Adrenal gland (tissue), 12 donors: ENCODE measurements around the gene DNAJB8. TPM values are rescaled to one million over a fixed set of nuclear protein-coding genes. Genes with fewer than 3 reads are reported as not detected.

ENCODE experiments used
- DNase-seq, 7 donors: peaks; one replicate each; pipeline ENCODE4 v3.0.0-alpha.2; 2019 to 2020
- H3K27ac ChIP-seq, 5 donors: fragments of 200-600 bp; sonication (generic) in 4 of 5; 1 replicate in 3 of 5; 2 replicates in 2 of 5; pipeline versions ENCODE4 v1.5.1 to v1.8.0; 2016 to 2020; ENCODE audit warnings: mild to moderate bottlenecking in 1 of 5
- H3K27me3 ChIP-seq: fragments of 200-600 bp; 2 replicates; pipeline ENCODE4 v1.8.0; 2021
- H3K36me3 ChIP-seq, 2 donors: fragments of 200-600 bp; replicated peaks in 1 of 2; 1 replicate in 1 of 2; 2 replicates in 1 of 2; pipeline versions ENCODE4 v1.5.1 to v1.8.0; 2018 to 2022
- H3K4me1 ChIP-seq, 2 donors: fragments of 200-600 bp; replicated peaks in 1 of 2; 1 replicate in 1 of 2; 2 replicates in 1 of 2; pipeline versions ENCODE4 v1.5.1 to v1.8.0; 2018 to 2021
- H3K4me3 ChIP-seq, 4 donors: fragments of 200-600 bp; sonication (generic) in 3 of 4; one replicate each; pipeline ENCODE4 v1.5.1; 2016 to 2018
- H3K9me3 ChIP-seq, 3 donors: fragments of 200-600 bp; sonication (generic) in 1 of 3; replicated peaks in 1 of 3; 1 replicate in 2 of 3; 2 replicates in 1 of 3; pipeline versions ENCODE4 v1.5.1 to v1.8.0; 2016 to 2021
- POLR2A ChIP-seq, 2 donors: fragments of 450-650 bp; IDR thresholded peaks; one replicate each; pipeline ENCODE4 v1.6.1; 2017; ENCODE audit warnings: antibody characterized with exemption in 2 of 2, mild to moderate bottlenecking in 2 of 2, moderate library complexity in 1 of 2
- WGBS, 4 donors: extraction: QIAGEN DNeasy Blood & Tissue Kit in 2 of 4; methylation state at CpG; one replicate each; pipeline versions ENCODE4 v1.1.5 to v1.1.7; 2013 to 2017; 5-methylcytosine and 5-hydroxymethylcytosine counted together
- intact Hi-C, 2 donors: fragments of 100-400 bp; cut with DNase I; formaldehyde crosslinking; loops; one replicate each; pipeline versions ENCODE4 v1.14.1 to v1.15.0; 2022 to 2023
- polyA plus RNA-seq, 3 donors: library from polyadenylated mRNA; stranded (reverse); fragments of 200-250 nt in 2 of 3; fragments of 350-450 nt in 1 of 3; fragmentation: Illumina TruSeq in 1 of 3; extraction: RNeasy Lipid Tissue Mini Kit (QIAGEN cat#74804) in 1 of 3; gene quantifications; one replicate each; pipeline ENCODE4 v1.2.3, GENCODE V29; 2013 to 2014
- total RNA-seq, 9 donors: library from RNA; depleted of rRNA in 4 of 9; stranded (reverse); fragments of >200 nt in 4 of 9; fragments of 120-200 nt in 1 of 9; fragmentation: NEBNext Ultra II Directional in 1 of 9; extraction: Animal tissue kit (Norgen Biotek cat#: 25700) in 1 of 9; gene quantifications; one replicate each; pipeline versions ENCODE4 v1.1.0 to v1.2.4, GENCODE V29; 2013 to 2023
- TF ChIP-seq, protein P1 (sequence below), 6 experiments: fragments of 450-650 bp in 4 of 6; fragments of 200-600 bp in 2 of 6; sonication (generic) in 1 of 6; IDR thresholded peaks; 1 replicate in 5 of 6; 2 replicates in 1 of 6; pipeline versions ENCODE4 v1.5.1 to v1.8.0; 2016 to 2021; ENCODE audit warnings: antibody characterized with exemption in 6 of 6, mild to moderate bottlenecking in 2 of 6, moderate library complexity in 1 of 6
- donor health status: healthy with polysubstance abuse.
- donor health status: Bipolar disorder and iron deficiency.
- donor health status: DM: yes; HTN: yes; CAD: no.
- donor health status: DM: no; HTN: no; CAD: no.
- donor health status: DM: no; HTN: no; CAD: no.
- donor health status: DM: yes; HTN: yes; CAD: no.

Gene DNAJB8
- total and polyA plus RNA-seq, 12 donors = not detected

- H3K27me3 ChIP-seq = peaks cover 94% of the 10 kb centered on the region
- H3K27ac ChIP-seq = peak overlapping the region in 1 of 5 donors; percentile 27
- TF ChIP-seq POLR2A (IDR thresholded peaks at IDR 0.05) = no peak
- TF ChIP-seq, protein P1, sequence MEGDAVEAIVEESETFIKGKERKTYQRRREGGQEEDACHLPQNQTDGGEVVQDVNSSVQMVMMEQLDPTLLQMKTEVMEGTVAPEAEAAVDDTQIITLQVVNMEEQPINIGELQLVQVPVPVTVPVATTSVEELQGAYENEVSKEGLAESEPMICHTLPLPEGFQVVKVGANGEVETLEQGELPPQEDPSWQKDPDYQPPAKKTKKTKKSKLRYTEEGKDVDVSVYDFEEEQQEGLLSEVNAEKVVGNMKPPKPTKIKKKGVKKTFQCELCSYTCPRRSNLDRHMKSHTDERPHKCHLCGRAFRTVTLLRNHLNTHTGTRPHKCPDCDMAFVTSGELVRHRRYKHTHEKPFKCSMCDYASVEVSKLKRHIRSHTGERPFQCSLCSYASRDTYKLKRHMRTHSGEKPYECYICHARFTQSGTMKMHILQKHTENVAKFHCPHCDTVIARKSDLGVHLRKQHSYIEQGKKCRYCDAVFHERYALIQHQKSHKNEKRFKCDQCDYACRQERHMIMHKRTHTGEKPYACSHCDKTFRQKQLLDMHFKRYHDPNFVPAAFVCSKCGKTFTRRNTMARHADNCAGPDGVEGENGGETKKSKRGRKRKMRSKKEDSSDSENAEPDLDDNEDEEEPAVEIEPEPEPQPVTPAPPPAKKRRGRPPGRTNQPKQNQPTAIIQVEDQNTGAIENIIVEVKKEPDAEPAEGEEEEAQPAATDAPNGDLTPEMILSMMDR (IDR thresholded peaks at IDR 0.05) = no peak
- intact Hi-C loops = no loop called here
- no peak for DNase-seq
- H3K4me3 ChIP-seq = peak overlapping the region in 3 of 4 donors; percentile 40 to 56 (median 44)
- no peaks in the 10 kb centered on the region for H3K9me3 ChIP-seq
- H3K4me1 ChIP-seq = peaks cover 40 to 52% of the 10 kb centered on the region in 2 donors
- H3K36me3 ChIP-seq = no peaks in the 10 kb centered on the region
- 1% methylated on average over 15 to 75 of the region's 75 CpGs; no CpG with 5 or more reads in 1 of the 4 donors for WGBS, 4 donors
Observed at GRCh38 chr3:128486681-128487537, 20.2 kb upstream of the DNAJB8 start.

DNA sequence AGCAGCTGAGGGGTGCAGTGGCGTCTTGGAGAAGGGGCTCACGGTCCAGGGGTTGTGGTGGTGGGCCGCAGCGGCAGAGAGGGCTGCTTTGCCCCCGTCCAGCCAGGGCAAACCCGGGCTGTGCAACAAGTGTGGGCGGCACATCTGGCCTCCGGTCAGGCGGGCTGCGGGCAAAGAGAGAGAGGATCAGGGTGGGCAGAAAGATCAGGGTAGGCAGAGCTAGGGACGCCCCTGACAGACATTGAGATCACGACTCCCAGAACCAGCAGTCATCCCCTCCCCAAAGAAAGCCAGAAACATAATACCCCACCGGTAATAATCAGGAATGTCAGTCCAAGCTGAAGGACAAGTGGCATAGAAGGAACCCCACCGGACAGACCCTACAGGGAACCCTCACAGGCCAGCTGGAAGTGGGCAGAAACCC lies 19.5 kb upstream of the DNAJB8 start:
- H3K9me3 ChIP-seq = no peaks in the 10 kb centered on the region
- intact Hi-C loops = no loop called here
- WGBS, 4 donors = 12 to 23% (median 18%) methylated on average over 5 to 14 of the region's 14 CpGs
- no peak for DNase-seq
- H3K36me3 ChIP-seq = no peaks in the 10 kb centered on the region
- no peak for TF ChIP-seq POLR2A (IDR thresholded peaks at IDR 0.05)
- TF ChIP-seq, protein P1 (IDR thresholded peaks at IDR 0.05) = no peak
- H3K4me3 ChIP-seq = peak overlapping the region in 1 of 4 donors; percentile 56
- H3K4me1 ChIP-seq = peaks cover 40 to 52% of the 10 kb centered on the region in 2 donors
- no peak overlapping the region for H3K27ac ChIP-seq
- peaks cover 94% of the 10 kb centered on the region for H3K27me3 ChIP-seq

DNA sequence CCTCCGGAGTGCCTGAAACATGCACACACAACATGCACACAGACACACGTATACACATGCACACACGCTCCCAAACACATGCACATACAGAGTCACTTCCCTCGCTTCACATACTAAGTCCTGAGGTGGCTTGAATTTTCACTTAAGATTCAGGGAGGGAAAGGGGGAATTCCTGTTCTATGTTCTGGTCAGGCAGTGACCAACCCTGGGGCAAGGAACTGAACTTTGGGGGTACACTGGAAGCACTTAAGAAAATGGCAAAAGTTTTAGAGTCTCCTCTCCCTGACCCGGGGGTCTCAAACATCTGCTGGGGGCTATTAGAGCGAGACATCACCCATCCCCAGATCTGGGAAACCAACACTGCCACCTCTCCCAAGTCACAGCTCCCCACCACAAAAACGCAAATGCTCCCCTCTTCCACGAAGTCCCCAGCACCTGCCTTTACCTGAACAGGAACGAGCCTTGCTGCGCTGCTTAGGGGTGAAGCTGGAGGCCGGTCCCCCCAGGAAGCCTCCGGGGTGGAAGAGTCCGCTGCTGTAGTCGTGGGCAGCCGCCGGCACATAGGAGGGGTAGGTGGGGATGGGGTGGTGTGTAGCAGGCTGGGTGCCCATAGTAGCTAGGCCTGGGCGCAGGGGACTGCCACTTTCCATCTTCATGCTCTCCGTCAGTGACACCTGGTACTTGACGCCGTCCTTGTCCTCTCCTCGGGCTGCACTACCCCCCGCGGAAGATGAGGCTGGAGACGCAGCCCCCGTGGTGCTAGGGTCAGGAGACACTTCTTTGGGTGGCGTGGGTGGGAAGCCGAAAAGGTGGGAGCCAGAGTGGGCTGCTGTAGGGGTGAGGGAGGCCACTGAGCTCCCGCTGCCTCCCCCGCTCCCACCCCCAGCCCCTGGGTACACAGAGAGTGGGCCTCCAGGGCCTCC lies 18.9 kb upstream of the DNAJB8 start:
- no peak overlapping the region for H3K4me3 ChIP-seq
- H3K36me3 ChIP-seq = no peaks in the 10 kb centered on the region
- H3K9me3 ChIP-seq = no peaks in the 10 kb centered on the region
- H3K4me1 ChIP-seq = peaks cover 40 to 52% of the 10 kb centered on the region in 2 donors
- intact Hi-C loops = no loop called here
- DNase-seq = no peak
- peak overlapping the region in 1 of 5 donors; percentile 21 for H3K27ac ChIP-seq
- peaks cover 95% of the 10 kb centered on the region for H3K27me3 ChIP-seq
- 25 to 29% (median 28%) methylated on average over 19 to 29 of the region's 29 CpGs for WGBS, 4 donors
- TF ChIP-seq, protein P1 (IDR thresholded peaks at IDR 0.05) = no peak
- TF ChIP-seq POLR2A (IDR thresholded peaks at IDR 0.05) = no peak
